ENCODE measurements around the gene SLC25A4.

DNA sequence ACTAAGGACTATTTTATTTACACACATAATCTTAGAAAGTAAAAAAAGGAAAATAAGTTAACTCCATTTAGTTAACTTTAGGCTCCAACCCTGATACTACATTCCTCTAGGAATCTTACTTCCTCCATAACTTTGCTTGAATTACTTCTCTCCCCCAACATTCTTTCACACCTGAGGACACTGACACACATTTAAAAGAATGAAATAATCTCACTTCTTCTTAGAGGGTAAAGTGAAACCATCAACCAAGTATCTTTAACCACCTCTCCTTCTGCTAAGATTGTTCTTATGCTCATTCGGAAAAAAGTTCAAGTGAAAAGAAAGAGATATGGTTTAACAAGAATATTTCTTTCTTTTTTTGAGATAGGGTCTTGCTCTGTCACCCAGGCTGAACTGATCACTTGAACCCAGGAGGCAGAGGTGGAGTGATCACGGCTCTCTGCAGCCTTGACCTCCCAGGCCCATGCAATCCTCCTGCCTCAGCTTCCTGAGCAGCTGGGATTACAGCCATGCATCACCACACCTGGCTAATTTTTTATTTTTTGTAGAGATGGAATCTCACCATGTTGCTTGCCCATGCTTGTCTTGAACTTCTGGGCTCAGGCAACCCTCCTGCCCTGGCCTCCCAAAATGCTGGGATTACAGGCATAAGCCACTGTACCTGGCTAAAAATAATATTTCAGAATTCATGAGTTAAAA is 28.5 kb downstream of the SLC25A4 start:
- no peak for TF ChIP-seq YY1 (IDR thresholded peaks at IDR 0.05; ENCODE audit: low read depth)
- TF ChIP-seq TAF1 (IDR thresholded peaks at IDR 0.05; ENCODE audit: low read depth), result no peak
- TF ChIP-seq, protein P1, sequence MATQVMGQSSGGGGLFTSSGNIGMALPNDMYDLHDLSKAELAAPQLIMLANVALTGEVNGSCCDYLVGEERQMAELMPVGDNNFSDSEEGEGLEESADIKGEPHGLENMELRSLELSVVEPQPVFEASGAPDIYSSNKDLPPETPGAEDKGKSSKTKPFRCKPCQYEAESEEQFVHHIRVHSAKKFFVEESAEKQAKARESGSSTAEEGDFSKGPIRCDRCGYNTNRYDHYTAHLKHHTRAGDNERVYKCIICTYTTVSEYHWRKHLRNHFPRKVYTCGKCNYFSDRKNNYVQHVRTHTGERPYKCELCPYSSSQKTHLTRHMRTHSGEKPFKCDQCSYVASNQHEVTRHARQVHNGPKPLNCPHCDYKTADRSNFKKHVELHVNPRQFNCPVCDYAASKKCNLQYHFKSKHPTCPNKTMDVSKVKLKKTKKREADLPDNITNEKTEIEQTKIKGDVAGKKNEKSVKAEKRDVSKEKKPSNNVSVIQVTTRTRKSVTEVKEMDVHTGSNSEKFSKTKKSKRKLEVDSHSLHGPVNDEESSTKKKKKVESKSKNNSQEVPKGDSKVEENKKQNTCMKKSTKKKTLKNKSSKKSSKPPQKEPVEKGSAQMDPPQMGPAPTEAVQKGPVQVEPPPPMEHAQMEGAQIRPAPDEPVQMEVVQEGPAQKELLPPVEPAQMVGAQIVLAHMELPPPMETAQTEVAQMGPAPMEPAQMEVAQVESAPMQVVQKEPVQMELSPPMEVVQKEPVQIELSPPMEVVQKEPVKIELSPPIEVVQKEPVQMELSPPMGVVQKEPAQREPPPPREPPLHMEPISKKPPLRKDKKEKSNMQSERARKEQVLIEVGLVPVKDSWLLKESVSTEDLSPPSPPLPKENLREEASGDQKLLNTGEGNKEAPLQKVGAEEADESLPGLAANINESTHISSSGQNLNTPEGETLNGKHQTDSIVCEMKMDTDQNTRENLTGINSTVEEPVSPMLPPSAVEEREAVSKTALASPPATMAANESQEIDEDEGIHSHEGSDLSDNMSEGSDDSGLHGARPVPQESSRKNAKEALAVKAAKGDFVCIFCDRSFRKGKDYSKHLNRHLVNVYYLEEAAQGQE (IDR thresholded peaks at IDR 0.05; ENCODE audit: low read depth), result no peak
- no peak for TF ChIP-seq RAD21 (IDR thresholded peaks at IDR 0.05; ENCODE audit: low read depth)
- TF ChIP-seq MAX (IDR thresholded peaks at IDR 0.05), result no peak
- no peak for TF ChIP-seq CEBPB (IDR thresholded peaks at IDR 0.05)
